ENCODE data around the gene BMP2K. TPM values are rescaled to one million over a fixed set of nuclear protein-coding genes. Genes with fewer than 3 reads are reported as not detected.

The BMP2K gene
- total and polyA plus RNA-seq, 2 experiments from 2014 or later, result 8.2 to 32.5 TPM

- TF ChIP-seq, protein P1, sequence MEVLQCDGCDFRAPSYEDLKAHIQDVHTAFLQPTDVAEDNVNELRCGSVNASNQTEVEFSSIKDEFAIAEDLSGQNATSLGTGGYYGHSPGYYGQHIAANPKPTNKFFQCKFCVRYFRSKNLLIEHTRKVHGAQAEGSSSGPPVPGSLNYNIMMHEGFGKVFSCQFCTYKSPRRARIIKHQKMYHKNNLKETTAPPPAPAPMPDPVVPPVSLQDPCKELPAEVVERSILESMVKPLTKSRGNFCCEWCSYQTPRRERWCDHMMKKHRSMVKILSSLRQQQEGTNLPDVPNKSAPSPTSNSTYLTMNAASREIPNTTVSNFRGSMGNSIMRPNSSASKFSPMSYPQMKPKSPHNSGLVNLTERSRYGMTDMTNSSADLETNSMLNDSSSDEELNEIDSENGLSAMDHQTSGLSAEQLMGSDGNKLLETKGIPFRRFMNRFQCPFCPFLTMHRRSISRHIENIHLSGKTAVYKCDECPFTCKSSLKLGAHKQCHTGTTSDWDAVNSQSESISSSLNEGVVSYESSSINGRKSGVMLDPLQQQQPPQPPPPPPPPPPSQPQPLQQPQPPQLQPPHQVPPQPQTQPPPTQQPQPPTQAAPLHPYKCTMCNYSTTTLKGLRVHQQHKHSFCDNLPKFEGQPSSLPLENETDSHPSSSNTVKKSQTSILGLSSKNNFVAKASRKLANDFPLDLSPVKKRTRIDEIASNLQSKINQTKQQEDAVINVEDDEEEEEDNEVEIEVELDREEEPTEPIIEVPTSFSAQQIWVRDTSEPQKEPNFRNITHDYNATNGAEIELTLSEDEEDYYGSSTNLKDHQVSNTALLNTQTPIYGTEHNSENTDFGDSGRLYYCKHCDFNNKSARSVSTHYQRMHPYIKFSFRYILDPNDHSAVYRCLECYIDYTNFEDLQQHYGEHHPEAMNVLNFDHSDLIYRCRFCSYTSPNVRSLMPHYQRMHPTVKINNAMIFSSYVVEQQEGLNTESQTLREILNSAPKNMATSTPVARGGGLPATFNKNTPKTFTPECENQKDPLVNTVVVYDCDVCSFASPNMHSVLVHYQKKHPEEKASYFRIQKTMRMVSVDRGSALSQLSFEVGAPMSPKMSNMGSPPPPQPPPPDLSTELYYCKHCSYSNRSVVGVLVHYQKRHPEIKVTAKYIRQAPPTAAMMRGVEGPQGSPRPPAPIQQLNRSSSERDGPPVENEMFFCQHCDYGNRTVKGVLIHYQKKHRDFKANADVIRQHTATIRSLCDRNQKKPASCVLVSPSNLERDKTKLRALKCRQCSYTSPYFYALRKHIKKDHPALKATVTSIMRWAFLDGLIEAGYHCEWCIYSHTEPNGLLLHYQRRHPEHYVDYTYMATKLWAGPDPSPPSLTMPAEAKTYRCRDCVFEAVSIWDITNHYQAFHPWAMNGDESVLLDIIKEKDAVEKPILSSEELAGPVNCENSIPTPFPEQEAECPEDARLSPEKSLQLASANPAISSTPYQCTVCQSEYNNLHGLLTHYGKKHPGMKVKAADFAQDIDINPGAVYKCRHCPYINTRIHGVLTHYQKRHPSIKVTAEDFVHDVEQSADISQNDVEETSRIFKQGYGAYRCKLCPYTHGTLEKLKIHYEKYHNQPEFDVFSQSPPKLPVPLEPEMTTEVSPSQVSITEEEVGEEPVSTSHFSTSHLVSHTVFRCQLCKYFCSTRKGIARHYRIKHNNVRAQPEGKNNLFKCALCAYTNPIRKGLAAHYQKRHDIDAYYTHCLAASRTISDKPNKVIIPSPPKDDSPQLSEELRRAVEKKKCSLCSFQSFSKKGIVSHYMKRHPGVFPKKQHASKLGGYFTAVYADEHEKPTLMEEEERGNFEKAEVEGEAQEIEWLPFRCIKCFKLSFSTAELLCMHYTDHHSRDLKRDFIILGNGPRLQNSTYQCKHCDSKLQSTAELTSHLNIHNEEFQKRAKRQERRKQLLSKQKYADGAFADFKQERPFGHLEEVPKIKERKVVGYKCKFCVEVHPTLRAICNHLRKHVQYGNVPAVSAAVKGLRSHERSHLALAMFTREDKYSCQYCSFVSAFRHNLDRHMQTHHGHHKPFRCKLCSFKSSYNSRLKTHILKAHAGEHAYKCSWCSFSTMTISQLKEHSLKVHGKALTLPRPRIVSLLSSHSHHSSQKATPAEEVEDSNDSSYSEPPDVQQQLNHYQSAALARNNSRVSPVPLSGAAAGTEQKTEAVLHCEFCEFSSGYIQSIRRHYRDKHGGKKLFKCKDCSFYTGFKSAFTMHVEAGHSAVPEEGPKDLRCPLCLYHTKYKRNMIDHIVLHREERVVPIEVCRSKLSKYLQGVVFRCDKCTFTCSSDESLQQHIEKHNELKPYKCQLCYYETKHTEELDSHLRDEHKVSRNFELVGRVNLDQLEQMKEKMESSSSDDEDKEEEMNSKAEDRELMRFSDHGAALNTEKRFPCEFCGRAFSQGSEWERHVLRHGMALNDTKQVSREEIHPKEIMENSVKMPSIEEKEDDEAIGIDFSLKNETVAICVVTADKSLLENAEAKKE (CRISPR knock-in tag; IDR thresholded peaks at IDR 0.05), result no peak
- no peak for TF ChIP-seq STAT1 (IDR thresholded peaks at IDR 0.05; ENCODE audit: unreplicated experiment)
Measured at GRCh38 chr4:78763763-78764387, 12.3 kb upstream of the BMP2K start (continued).

DNA sequence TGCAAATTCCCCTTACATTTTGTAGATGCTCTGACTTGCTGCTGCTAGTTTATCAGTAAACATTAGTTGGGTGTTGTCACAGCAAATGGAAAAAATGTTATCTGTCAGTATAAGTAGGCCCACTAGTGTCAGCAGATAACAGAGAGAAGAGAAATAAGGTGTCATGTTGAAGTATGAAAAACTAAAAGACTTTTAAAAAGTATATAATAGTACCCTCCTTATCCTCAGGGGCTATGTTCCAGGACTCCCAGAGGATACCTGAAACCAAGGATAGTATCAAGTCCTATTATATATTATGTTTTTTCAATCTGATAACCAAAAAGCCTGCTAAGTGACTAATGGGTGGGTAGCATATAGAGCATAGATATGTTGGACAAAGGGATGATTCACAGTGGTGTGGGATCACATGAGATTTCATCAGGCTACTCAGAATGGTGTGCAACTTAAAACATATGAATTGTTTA, 11.6 kb upstream of the BMP2K start:
- Mint-ChIP-seq H3K36me3 (ENCODE audit: low read depth) (no peaks in the 10 kb centered on the region), H3K9me3 (no peaks in the 10 kb centered on the region), H3K4me1 (peaks cover 6% of the 10 kb centered on the region; the same call in 2 of the 3 replicates), H3K4me3 (no peak overlapping the region), H3K27me3 (ENCODE audit: insufficient read depth, low read depth, poor library complexity) (no peaks in the 10 kb centered on the region), H3K27ac (no peak overlapping the region)
- Histone ChIP-seq H3K9me2 (ENCODE audit: insufficient read depth) (no peaks in the 10 kb centered on the region), H4K20me1 (replicated peaks; ENCODE audit: insufficient read depth) (no peaks in the 10 kb centered on the region), H3K4me1 (ENCODE audit: insufficient read depth) (peaks cover 12% of the 10 kb centered on the region), H2AFZ (no peak overlapping the region), H3K79me2 (replicated peaks; ENCODE audit: insufficient read depth) (no peaks in the 10 kb centered on the region), H3F3A (replicated peaks; ENCODE audit: low read depth) (no peaks in the 10 kb centered on the region), H3K36me3 (ENCODE audit: insufficient read depth) (no peaks in the 10 kb centered on the region), H3K27ac (ENCODE audit: low read depth) (no peak overlapping the region), H3K4me3 (no peak overlapping the region), H3K27me3 (ENCODE audit: insufficient read depth) (no peaks in the 10 kb centered on the region), H3K4me2 (no peak overlapping the region)
- DNase-seq (ENCODE audit: low spot score) (no peak), ATAC-seq (no peak)
- TF ChIP-seq EZH2 (IDR thresholded peaks at IDR 0.05; ENCODE audit: low read depth, unreplicated experiment) (no peak), ETS1 (IDR thresholded peaks at IDR 0.05) (no peak), STAT1 (IDR thresholded peaks at IDR 0.05; ENCODE audit: unreplicated experiment) (no peak), POLR2AphosphoS5 (IDR thresholded peaks at IDR 0.05; ENCODE audit: low read depth) (no peak), NANOG (IDR thresholded peaks at IDR 0.05; ENCODE audit: borderline replicate concordance) (no peak)
- TF ChIP-seq, protein P1 (CRISPR knock-in tag; IDR thresholded peaks at IDR 0.05), result no peak

Measured in GM23338 (cell line).